Stimulated activated CD8-positive, alpha-beta memory T cell treated with anti-CD3 and anti-CD28 coated beads, Interleukin-7, amount 100 ng/mL, for 1 hour (primary cell): ENCODE measurements around the gene KBTBD8.

Source experiments
- DNase-seq, 2 donors: peaks; one replicate each; pipeline ENCODE4 v3.0.0-alpha.2; 2020; ENCODE audit warnings: low read depth in 2 of 2

KBTBD8 gene

DNA sequence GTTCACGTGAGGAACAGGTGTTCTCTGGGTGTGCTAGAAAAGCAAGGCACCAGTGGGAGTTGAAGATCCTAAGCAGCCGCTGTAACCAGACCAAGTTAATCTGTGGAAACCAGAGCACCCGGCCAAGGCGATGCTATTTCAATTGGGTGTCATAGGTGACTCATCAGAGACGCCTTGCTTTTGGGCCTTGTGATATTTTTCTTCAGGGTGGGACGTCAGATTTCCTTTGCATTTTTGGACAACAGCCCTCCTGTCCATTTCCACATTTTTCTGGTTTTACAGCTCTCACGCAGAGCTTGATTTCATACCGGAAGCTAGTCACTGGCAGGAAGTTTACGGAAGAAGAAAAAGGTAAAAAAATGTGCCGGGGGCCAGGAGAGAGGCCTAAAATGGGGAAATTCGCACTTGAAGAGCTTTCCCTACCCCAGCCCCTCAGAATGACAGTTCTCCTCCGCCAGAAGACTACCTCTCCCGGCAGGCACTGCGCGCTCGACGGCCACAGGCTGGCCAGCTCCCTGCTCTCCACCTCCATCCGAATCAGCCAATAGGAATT, 471 bp upstream of the KBTBD8 start:
- no peak for DNase-seq

DNA sequence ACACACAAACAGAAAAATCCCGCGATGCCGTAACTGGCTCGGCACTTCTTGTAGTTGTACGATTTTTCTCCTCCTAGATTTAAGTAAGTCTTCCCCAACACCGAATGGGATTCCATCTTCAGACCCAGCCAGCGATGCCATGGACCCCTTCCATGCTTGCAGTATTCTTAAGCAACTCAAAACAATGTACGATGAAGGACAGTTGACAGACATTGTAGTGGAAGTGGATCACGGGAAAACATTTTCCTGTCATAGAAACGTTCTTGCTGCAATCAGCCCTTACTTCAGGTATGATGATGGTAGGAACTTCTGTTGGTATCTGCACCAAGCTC, 763 bp downstream of the KBTBD8 start:
- DNase-seq = no peak

DNA sequence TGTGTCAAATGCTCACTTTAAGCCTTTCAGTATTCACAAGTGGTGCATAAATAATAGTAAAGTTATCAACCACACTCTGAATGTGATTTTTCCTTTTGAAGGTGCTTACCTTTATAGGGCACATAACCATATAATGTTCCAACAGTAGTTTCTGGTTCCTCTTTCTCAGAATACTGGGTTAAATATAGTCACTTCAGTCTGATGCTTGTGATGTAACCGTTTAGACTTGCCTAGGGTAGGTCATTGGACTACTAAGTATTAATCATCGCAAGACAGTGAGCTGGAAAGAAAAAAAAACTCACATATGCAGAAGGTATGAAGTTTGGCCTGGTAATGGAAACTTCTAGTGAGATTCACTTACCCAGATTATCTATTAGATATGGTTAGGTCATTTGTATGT, 1.9 kb downstream of the KBTBD8 start:
- DNase-seq = no peak

DNA sequence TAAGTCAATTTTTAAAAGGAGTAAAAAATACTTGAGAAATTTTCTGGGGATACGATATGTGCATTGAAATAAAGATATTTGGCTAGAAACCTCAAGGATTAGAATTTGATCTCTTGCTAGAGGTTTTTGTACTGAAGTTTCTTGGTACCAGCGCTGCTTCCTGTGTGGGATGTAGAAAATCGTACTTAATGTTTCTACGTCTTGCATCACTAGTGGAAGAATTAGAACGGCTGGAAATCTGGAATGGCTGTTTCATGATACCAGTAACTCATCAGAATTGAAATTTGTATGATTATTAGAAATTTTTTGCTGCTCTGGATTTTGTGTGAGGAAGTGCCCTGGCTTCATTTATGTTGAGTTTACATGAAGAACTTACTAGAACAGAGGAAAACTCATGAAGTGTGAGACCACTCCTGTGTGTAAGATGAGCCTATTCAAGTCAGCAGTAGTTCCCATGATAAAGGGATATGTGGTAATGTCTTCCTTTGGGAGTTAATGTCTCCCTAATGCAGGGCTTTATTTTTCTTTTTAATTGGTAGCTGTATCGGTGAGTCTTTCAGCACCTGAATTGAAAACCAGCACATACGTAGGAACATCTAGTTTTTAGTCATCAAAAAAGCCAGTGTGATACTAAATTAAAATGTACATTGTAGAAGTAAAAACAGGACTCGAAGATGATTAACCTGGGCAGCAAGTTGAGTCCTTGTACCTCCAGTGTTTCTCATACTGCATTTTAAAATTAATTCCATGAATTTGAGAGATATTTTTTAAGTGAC, 3.2 kb downstream of the KBTBD8 start:
- no peak for DNase-seq

DNA sequence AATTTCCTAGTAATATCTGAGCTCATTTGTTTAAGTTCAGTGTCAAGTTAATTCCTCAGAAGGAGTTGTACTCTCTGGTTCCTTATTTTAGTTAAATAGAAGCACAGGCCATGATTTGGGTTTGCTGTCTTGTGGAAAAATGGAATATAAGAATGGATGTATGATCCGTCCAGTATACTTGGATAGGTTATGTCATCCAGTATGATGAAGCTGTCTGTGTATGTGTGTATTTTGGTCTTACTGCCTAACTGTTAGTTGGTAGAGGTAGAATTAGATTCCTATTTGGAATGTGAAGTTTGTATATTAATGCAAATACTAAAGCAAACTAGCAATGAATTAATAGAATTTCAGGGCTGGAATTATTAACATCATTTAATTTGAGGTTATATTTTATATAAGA, 7.9 kb downstream of the KBTBD8 start:
- DNase-seq = no peak

DNA sequence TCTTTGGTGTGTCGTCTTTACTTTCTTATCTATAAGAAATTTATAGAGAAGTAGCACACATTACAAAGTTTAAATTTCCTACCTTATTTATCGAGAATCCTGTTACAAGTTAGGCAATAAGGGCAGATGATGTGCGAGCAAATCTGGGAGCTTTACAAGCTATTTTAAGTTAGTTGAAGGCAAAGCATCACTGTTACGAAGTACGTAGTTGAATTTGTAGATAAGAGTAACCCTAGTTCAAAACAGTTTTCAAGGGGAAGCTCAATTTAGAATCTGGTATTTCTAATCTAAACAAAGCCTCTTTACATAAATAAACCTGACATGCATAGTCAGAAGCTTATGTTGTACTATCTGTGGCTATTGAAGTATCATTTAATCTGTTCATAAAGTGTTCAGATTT, 8.4 kb downstream of the KBTBD8 start:
- no peak for DNase-seq

DNA sequence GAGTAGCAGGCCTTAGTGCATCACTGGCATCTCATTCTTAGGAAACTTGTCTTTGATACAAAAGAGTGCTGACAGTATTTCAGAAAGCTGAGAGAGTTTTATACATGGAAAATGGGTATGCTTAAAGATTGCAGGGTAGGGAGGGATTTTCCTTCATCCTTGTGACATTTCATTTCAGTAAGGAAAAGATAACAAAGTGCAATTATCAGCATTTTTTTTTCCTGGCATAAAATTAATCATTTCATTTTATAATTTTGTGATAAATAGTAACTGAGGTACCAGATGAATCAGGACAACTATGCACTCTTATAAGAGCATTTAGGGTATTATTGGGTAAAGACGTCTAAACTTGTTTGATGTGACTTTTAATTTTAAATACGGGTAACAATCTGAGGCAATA, 10.3 kb downstream of the KBTBD8 start:
- DNase-seq = no peak

DNA sequence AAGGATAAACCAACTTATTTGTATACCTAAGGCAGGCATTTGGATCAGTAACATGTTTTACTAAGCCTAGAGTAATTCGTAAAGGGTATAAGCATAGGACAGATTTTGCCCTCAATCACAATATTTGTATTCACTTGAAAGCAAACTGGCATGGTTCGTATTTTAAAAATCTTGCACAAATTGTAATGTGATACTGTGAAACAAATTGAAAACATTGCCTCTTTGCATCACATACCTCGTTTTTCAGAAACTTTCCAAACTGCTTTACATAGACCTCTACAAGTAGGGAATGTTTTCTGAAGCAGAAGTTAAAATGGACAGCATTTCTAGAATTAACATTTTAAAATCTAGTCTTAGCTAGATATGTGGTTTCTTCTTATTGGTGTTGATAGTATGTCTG, 11.6 kb downstream of the KBTBD8 start:
- DNase-seq = no peak

DNA sequence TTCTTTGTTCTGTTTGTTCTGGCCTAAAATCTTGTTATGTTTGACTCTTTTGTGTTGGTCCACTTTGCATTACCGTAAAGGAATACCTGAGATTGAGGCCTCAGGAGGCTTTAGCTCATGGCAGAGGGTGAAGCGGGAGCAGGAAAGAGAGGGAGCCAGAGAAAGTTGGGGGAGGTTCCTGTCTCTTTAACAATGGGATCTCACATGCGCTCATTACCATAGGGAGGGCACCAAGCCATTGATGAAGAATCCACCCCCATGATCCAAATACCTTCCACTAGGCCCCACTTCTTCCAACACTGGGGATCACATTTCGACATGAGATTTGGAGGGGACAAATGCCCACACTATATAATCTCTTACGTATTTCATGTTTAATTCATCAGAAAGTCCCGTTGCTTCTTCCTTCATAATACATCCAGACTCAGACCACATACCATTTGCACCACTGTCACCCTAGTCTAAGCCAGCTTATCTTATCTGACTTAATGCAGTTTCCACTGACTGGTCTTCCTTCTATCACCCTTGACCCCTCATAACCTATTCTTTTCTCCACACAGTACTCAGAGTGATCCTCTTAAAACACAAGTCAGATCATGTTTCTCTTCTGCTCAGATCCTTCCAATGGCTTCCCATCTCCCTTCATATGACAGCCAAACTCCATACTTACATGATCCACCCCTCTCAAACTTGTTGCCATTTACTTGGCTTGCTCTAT, 13.5 kb downstream of the KBTBD8 start:
- DNase-seq = no peak

DNA sequence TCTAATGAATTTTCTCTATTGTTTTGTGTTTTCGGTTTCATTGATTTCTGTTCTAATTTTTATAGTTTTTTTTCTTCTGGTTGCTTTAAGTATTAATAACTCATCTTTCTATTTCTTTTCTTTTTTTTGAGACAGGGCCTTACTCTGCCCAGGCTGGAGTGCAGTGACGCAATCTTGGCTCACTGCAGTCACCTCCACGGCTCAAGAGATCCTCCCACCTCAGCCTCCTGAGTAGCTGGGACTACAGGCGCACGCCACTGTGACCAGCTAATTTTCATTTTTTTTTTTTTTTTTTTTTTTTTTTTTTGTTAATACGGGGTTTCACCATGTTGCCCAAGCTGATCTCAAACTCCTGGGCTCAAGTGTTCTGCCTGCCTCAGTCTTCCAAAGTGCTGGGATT, 14.5 kb downstream of the KBTBD8 start:
- no peak for DNase-seq

DNA sequence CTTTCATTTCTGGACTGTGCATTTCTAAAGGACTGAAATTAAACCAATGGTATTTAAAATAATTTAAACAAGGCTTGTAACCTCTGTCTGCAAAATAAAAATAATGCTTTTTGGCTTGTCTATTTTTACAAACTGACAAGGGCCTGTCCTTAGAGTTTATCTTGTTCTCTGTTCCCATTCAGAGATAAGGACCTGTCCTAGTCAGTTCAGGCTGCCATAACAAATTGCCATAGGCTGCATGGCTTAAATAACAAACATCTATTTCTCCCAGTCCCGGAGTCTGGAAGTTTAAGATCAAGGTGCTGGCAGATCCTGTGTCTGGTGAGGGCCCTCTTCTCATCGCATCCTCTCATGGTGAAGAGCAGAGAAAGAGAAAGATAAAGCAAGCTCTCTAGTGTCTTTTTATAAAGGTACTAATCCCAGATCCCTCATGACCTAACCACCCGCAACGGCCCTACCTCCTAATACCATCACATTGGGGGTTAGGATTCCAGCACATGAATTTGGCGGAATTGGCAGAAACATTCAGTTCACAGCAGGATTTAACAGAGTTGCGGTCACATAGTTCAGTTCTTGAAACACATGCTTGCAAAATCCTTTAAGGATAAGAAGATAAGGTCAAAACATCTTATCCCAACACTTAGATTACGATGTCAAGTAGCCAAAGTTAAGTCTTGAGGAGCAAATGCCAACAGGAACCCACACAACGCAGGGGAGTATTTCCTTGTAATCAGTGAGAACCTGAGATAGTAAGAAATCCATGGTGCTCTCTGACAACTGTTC, 17.8 kb downstream of the KBTBD8 start:
- DNase-seq = no peak

DNA sequence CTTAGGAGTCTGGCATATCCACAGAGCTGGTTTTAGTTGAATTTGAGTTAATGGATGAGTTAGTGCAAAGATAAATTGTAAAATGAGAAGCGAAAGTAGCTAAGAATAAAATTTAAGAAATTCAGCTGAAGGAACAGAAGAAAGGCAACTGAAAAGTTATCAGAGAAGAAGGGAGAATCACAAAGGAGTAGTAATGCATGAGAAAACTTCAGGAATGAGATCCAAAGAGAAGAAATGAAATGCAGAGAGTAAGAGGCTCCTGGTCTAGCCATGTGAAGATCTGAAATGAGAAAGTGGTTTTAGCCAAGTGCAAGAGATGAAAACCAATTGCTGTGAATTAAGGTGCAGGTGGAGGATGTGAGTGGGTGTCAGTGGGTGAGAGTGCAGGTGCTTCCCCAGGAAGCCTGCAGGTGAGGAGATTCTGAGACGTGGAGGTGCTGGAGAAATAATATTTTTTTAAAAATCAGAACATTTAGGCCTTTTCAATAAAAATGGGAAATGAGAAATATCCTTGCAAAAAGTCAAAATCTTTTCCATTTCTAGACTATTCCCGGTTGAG, 18.5 kb downstream of the KBTBD8 start:
- DNase-seq = no peak

DNA sequence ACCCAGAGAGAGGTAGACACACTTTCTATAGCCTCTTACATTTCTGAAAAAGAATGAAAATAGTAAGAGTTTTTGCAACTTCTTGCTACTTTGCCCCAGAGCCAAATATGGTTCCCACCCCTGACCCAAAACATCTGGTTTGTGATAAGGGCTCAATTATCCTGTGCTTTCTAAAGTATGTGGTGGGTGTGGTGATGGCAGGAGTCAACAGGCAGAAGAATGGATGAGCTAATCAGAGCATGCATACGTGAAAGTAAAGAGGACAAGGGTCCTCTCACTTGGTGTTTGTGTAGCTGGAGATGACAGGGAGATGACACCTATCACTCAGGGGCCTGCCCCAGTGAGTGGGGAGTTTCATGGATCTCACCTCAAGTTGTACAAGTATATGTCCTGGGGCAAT, 19.1 kb downstream of the KBTBD8 start:
- DNase-seq = no peak

DNA sequence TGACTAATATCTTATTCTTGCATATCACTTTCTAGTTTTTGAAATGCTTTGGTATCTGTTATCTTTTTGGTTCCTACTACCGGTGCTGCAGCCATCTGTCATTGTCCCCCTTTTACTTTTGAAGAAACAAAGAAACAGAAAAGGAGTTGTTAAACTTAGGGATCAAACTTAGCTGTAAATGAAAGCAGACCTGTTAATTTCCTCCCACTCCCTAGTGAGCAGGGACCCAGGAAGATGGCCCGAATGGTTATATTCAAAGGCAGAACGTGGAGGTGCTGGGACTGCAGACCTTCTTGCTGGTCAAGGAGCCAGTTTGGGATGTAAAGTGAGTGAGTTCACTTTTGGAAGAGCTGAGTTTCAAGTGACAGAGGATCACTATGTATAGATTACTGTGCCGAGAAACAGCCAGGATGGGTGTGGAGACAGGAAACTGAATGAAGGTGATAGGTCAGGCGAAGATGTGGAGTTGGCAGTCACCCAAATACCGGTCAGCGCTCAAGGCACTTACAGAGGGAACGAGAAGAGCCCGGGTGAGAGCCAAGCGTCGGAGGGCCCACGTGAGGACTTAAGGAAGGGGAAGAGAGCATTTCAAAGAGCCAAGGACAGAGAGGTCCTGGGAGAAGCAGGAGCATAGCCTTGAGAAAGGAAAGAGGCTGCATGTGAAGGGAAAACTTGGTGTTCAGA, 20.1 kb downstream of the KBTBD8 start:
- DNase-seq = no peak

DNA sequence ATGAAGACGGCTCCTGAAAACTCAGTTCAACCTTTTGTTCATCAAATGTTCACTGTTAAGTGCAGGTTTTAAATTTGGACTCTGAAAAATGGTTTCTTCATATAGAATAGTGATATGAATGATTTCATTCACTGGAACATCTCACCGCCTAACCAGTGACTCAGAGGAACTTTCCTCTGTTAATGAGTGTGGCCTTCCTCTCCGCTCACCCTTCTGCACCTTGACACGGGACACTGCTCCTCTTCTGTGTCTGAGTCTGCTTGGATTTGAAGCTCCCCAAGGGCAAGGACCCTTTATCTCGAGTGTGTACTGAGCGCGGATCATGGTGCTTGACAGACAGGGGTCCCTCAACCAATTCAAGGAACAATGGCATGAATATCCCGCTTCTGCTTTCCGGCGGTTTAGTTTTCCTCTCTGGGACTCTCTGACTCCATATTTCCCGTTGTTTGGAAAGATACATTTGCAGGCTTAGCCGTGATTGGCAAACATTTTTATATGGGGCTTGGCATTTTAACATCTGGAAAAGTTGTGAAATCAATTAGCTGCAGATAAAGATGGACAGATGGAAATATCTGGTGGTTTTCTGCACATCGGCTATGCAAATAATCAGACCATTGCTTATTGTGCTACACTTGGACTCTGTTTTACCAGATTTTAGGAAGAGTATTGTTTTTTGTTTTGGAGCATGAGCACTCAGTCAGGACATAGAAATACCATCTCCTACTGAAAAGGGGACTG, 20.9 kb downstream of the KBTBD8 start:
- DNase-seq = no peak

DNA sequence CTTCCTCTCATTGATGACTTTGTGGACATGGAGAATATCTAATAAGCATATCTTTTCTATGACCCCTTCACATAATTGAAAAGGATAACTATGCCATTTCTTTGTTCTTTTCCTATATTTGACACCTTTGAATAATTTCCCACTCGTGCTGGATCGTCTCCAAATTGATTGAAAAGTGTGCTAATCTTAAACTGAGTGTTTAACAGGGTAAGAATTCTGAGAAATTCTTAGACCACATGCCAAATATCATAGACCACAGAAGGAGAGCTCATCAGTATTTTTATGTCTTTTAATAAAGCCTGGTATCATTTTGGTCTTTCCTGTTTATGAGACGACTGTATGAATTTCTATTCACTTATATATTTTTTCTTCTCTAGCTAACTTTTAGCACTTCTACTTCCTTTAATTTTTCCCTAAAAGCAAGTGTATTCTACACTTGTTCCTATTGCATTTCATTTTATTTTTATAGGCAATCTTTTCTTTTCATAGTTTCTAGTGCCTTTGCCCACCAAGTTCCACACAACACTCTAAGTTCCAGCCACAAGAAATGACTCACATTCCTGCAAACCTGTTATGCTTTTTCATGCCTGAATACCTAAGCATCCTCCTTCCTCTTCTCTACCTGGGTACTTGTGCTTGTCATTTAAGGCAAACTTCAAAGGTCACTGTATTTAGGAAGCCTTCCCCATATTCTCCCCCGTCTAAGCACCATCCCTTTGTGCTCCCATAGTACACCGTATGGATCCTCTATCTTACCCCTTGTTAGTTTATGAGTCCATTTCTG, 30.1 kb downstream of the KBTBD8 start:
- no peak for DNase-seq

DNA sequence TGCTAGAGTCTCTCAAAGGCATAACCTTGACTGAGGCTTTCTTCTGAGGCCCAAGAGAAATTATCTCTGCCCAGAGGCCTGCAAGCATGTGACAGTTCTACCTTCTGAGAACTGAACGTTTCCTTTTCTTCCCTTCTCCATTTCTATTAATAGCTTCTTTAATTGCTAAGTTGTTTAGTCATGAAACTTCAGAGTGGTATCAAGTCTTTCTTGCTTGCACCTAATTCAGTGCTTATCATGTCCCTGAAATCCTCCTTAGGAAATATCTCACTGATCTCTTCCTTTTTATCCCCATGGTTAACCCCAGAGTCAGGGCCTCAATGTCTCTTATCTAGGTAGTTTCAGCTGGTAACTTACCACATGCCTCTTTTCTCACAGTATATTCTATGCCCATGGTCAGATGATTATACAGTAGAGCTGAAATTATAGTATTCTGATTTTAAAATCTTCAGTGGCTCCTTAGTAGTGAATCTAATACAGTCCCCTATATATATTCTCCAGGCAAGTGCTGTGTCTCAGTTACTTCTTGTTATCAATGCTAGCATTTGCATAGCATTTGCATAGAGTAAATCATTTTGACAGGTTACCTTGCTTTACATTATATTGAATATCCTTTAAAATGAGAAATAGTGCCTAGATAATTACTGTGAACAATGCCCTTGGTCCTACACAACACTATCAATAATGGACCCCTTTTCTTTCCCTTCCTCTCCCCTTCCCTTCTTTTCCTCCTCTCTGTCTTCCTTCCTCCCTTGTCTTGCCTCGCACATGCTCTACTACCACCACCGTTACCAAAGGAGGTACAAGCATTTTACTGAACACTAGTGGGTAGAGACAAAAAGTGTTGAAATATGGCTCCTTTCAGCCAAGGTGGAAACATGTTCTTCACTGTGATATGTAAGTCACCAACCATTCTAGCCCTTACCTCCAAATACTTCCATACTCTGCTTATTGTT, 33.0 kb downstream of the KBTBD8 start:
- DNase-seq = no peak

DNA sequence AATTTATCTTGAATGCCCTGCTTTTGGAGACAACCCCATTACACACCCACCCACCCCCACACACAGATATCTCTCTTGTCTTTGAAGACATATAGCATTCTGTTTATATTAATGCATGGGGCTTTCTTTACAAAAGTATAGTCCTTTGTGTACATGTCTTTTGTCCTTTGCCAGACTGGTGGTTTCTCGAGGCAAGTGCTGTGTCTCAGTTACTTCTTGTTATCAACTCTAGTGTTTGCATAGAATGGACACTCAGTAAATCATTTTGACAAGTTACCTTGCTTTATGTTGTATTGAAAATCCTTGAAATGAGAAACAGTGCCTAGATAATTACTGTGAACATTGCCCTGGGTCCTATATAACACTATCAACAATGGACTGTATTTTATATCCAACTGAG, 33.9 kb downstream of the KBTBD8 start:
- no peak for DNase-seq

DNA sequence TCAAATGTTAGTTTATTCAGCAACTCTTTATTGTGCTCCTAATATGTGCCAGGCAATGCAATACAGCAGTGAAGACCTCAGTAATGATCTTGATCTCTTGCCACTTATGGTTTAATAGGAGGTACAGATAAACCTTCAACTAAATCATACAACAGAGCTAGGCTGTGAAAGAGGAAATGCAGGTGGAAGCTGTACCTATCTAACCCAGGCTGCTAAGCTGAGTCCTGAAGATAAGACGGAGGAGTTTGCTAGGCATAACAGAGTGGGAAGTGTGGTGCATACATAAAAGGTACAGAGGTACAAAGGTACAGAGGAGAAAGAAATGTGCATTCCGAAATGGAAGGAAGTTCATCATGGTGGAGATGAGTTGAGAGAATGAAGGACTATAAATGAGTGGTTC, 35.0 kb downstream of the KBTBD8 start:
- DNase-seq = no peak
